NOMO-1 treated with DMSO at 0.1 percent for 48 hours (cell line): ENCODE data around the gene VPS35.
A peak's percentile ranks its signal among the peaks of the same experiment; 100 is the strongest.
"Not testable (repeated sequence)": the region's sequence is repeated elsewhere in the genome, so short reads cannot be mapped to it uniquely, and the experiment has no call there.

ENCODE experiments used
- DNase-seq: peaks from one replicate; lab custom pipeline; 2025; ENCODE audit not compliant: unreplicated experiment; lab: John Stamatoyannopoulos, UW

Gene VPS35

GRCh38 chr16:46713634-46714033 lies 24.7 kb upstream of the VPS35 start:
- no peak for DNase-seq

DNA sequence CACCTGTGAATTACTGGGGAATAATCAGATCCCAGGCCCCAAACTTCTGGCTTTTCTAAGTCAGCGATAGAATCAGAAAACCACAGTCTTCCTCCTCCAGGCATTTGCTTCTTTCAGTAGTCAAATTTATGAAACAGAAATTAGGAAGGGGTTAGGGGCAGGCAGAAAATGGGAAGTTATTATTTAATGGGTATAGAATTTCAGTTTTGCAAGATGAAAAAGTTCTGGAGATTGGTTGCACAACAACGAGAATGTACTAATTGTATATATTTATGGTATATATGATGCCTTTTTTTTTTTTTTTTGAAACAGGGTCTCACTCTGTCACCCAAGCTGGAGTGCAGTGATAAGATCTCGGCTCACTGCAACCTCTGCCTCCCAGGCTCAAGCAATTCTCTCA lies 23.9 kb upstream of the VPS35 start:
- DNase-seq: peak; percentile 90

DNA sequence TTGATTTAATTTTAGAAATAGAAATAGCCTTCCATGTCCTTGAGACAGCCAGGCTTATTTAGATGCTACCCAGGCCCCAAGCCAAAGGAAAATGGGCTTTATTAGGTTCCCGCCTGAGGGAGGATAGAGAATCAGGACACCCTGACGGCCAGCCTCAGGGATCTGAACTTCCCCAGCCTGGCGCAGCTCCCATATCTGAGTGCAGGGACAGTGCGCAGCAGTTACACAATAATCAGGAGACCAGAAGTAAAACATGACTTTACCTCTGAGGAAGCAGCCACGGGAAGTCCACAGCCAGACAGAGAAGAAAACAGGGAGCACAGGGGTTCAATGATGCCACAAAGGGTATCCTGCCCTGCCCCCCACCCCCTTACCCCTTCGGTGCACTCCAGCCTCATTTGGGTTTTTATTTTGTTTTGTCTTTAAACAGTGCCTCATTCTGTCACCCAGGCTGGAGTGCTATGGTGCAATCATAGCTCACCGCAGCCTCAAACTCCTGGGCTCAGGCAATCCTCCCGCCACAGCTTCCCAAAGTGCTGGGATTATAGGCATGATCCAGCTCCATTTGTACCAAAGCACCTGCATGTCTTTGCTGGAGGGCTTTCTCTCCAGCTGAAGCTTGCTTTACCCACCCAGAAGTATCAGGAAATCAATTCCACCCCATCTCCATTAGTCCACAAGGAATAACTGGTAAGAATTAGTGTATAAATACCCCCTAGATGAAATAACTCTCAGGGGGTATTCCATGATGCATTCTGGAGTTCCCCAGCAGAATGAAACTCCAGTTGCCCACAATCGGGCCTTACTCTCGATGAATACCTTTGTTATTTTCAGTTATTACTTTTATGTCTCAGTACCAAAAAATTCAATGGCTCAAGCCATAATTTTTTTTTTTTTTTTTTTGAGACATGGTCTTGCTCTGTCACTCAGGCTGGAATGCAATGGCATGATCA lies 22.4 kb upstream of the VPS35 start:
- DNase-seq: no peak

GRCh38 chr16:46709469-46710005 lies 20.6 kb upstream of the VPS35 start:
- DNase-seq: peak; percentile 25

- no peak for DNase-seq
Observed at GRCh38 chr16:46706642-46707041, 17.7 kb upstream of the VPS35 start.

- DNase-seq: no peak
Observed at GRCh38 chr16:46702030-46702429, 13.1 kb upstream of the VPS35 start.

DNA sequence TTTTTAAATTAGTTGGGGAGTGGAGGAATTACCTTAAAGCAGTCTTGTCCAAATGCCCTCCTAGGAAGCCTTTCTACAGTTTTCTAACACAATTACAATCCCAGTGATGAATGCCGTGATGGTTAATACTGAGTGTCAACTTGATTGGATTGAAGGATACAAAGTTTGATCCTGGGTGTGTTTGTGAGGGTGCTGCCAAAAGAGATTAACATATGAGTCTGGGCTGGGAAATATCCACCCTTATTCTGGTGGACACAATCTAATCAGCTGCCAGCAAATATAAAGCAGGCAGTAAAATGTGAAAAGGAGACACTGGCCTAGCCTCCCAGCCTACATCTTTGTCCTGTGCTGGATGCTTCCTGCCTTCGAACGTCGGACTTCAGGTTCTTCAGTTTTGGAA lies 12.6 kb upstream of the VPS35 start:
- DNase-seq: no peak

GRCh38 chr16:46700048-46700447 lies 11.1 kb upstream of the VPS35 start:
- DNase-seq: no peak

DNA sequence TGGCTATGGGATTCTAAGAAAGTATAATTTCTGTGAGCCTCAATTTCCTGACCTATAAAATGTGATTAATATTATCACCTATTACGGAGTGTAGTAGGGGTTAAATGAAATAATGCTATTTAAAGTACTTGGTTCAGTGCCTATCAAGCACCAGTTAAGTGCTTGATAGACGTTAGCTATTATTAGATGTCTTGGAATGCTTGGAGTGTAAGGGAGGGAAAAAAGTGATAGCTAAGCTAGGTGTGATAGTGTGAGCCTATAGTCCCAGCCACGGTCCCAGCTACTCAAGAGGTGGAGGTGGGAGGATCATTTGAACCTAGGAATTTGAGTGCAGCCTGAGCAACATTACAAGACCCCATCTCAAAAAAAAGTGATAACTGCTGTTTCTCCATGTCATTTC lies 8.0 kb upstream of the VPS35 start:
- DNase-seq: no peak

GRCh38 chr16:46695937-46696336 lies 7.0 kb upstream of the VPS35 start:
- no peak for DNase-seq

DNA sequence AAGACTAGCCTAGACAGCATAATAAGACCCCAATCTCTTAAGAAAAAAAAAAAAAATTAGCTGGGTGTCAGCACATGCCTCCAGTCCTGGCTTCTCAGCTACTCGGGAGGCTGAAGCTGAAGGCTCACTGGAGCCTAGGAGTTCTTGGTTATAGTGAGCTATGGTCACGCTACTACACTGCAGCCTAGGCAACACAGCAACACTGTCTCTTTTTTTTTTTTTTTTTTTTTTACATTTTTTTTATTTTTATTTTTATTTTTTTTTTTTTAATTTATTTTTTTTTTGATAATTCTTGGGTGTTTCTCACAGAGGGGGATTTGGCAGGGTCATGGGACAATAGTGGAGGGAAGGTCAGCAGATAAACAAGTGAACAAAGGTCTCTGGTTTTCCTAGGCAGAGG lies 4.6 kb upstream of the VPS35 start:
- no peak for DNase-seq

DNA sequence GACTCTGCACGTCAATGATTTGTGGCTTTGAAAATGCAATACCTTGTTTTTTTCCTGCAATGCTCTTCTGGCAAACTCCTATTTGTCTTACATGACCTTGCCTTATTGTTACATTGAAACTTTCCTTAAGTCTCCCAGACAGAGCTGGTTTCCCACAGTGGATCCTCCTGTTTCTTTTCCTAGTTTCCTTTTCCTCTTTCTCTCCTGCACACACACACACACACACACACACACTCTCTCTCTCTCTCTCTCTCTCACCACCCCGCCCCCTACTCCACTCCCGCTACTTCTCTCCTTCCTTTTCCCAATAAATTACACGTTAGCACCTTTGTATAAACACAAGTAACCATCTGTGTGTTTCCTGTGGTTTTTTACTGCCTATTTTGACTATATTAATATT lies 2.7 kb upstream of the VPS35 start:
- DNase-seq: no peak

DNA sequence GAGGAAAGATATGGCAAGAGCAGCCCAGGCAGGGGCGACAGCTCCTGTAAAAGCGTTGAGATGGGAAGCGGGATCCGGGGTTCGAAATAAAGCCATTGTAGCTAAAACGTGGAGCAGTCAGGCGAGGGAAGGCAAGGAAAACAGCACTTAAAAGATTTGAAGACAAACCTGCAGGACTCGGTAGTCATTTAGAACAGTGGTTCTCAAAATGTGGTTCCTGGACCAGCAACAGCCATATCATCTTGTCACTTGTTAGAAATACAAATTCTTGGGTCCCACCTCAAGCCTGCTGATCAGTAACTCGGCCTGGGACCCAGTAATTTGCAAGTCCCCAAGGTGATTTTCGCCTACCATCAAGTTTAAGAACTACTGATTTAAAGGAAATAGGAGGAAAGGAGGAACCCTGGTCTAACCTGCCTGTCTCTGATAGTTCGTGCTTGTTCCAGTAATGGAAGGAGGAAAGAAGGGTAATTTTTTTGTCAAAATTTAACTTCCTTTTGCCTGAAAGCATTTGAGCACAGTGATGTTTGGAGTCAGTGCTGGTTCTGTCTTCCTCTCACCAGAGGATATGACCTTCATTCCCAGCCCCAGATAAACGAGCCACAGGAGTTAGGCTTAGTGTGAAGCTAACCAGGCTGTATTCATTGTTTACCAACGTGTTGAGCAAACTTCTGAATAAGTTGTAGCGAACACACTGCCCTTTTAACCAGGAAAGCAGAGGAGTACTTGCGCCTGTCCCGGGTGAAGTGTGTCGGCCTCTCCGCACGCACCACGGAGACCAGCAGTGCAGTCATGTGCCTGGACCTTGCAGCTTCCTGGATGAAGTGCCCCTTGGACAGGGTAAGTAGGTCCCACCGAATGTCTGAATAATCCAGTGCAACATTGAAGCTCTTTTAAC lies 1.6 kb upstream of the VPS35 start:
- DNase-seq: no peak

DNA sequence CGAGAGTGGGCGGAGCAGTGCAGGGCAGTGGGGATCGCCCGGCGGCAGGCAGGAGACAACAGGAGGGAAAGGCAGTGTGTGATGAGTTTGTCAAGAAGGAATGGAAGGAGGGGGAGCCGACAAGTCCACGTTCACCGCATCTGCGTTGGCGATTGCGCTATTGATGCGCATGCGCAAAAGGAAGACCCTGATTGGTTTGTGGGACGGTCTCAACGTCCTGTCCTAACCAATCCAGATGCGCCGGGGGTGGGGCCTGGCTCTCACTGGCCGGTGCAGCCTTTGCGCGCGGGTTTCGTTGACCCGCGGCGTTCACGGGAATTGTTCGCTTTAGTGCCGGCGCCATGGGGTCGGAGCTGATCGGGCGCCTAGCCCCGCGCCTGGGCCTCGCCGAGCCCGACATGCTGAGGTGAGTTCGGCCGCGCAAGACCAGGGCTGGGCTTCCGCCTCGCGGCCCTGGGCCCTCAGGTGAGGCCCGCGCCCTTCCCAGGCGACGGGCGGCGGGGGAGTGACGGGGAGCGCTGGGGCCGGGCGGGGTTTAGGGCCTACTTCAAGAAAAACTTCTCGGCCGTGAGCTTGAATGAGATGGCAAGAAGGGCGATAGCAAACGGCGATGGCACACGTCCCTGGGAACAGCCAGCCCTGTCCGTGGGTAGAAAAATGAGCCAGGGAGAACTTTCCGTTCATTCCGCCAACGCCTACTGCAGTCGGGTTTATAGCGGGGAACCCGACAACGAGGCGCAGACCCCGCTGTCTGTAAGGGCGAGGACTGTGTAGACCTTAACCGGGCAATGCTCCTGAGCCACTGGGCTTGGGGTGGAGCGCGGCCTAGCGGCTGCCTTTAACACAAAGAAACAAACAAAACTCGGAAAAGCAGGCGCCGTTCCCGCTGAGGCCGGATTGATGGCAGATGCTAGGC lies 645 bp upstream of the VPS35 start, which contains the start of gene ORC6:
Gene ORC6 (plus strand): TSS at position 295 of the 916 bp plus-strand sequence. CDS start 47 bp downstream, at position 342.
- DNase-seq: peak; percentile 95

- DNase-seq: peak; percentile 82
Observed at GRCh38 chr16:46688101-46688653, 801 bp downstream of the VPS35 start.

DNA sequence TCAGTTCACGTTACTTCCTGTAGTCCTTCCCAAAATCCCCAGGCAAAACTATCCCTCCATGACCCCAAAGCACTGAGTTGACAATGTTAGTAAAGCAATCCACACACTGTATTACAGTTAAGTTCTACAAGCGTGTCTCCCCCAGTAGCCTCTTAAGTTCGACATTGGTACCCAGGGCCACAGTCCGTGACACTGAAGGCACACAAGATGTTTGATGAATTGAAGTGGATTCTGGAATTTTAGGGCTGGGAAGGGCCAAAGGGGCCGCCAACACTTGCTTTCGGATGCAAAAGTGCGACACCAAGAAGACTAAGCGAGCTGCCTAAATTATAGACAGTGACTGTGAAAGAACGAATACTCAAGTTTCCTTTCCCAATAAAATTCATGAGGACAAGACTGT lies 1.5 kb downstream of the VPS35 start:
- no peak for DNase-seq

DNA sequence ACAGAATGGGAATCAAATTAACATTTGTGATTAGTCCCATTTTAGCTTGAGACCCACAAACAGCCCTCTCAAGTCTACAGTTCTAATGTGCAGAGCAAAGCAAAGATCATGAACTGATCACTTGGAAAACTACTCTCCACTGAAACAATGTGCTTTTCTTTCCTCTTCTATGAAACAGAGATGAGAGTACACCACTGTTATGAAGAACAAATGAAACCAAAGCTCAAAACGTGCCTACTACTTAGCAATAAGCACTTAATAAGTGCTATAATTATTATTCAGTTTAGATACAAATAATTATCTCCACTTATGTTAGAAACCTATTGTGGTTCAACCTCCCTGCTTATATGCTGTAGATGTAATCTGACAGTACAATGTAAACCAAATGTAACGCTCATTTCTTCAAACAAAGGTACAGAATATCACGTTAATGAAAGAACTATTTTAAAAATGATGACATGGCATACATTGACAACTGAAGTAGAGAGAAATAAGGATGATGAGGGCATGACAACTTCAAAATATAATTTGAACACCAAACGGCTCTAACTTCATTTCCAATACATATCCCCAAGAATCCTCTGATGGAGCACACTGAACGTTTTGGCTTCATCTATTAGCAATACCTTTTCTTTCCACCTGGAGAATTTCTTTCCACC lies 2.0 kb downstream of the VPS35 start:
- no peak for DNase-seq

DNA sequence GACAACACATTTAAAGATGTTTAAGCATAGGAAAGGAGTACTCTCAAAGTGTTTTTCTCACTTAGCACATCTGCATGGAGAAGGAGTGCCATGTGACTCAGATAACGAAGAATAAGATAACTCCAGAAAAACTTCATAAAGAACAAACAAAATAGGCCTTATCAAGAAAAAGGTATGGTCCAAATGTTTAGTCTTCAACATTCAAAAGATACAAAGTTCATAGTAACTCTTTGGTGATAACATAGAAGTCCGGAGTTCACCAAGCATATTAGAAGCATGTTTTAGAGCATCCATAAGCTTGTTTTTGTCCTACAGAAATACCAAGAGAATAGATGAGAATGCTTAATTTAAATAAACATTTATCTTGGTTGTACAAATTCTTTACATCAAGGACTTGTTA lies 7.1 kb downstream of the VPS35 start:
- not testable (repeated sequence) for DNase-seq

DNA sequence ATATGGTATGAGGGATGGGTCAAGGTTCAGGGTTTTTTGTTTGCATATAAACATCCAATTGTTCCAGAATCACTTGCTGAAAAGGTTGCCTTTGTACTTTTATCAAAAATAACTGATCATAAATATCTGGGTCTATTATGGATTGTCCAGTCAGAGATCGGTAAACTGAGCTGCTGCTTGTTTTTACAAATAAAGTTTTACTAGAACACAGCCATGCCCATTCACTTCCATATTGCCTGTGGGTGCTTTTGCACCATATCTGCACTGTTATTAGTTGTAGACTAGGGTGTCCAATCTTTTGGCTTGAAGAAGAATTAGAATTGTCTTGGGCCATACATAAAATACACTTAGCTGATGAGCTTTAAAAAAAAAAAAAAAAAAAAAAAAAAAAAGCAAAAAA lies 11.0 kb downstream of the VPS35 start:
- DNase-seq: not testable (repeated sequence)
